GM12865 (cell line): ENCODE data around the gene ANKRD40.

Experiments
- DNase-seq: peaks from one replicate; pipeline ENCODE4 v3.0.0; 2010; ENCODE audit warnings: low read depth
- H3K4me3 ChIP-seq: 2 replicates; pipeline ENCODE4 v1.5.1; 2011; ENCODE audit warnings: mild to moderate bottlenecking, low read depth, low read length, control low read depth
- TF ChIP-seq, protein P1 (sequence below): IDR thresholded peaks from 2 replicates; pipeline ENCODE4 v1.5.1; 2011; ENCODE audit warnings: low read length, control low read depth, low read depth, inconsistent platforms; ENCODE audit not compliant: insufficient read depth; ENCODE audit errors: missing control alignments

The ANKRD40 gene

GRCh38 chr17:50667259-50668024 is 40.3 kb downstream of the ANKRD40 start:
- no peak for DNase-seq
- TF ChIP-seq, protein P1, sequence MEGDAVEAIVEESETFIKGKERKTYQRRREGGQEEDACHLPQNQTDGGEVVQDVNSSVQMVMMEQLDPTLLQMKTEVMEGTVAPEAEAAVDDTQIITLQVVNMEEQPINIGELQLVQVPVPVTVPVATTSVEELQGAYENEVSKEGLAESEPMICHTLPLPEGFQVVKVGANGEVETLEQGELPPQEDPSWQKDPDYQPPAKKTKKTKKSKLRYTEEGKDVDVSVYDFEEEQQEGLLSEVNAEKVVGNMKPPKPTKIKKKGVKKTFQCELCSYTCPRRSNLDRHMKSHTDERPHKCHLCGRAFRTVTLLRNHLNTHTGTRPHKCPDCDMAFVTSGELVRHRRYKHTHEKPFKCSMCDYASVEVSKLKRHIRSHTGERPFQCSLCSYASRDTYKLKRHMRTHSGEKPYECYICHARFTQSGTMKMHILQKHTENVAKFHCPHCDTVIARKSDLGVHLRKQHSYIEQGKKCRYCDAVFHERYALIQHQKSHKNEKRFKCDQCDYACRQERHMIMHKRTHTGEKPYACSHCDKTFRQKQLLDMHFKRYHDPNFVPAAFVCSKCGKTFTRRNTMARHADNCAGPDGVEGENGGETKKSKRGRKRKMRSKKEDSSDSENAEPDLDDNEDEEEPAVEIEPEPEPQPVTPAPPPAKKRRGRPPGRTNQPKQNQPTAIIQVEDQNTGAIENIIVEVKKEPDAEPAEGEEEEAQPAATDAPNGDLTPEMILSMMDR, result no peak
- no peak overlapping the region for H3K4me3 ChIP-seq

- TF ChIP-seq, protein P1, result no peak
- no peak overlapping the region for H3K4me3 ChIP-seq
- DNase-seq, result no peak
These were observed 41.4 kb downstream of the ANKRD40 start for GRCh38 chr17:50666316-50666715.

- no peak overlapping the region for H3K4me3 ChIP-seq
- no peak for DNase-seq
- TF ChIP-seq, protein P1, result no peak
These were observed 41.9 kb downstream of the ANKRD40 start for GRCh38 chr17:50665838-50666237.

DNA sequence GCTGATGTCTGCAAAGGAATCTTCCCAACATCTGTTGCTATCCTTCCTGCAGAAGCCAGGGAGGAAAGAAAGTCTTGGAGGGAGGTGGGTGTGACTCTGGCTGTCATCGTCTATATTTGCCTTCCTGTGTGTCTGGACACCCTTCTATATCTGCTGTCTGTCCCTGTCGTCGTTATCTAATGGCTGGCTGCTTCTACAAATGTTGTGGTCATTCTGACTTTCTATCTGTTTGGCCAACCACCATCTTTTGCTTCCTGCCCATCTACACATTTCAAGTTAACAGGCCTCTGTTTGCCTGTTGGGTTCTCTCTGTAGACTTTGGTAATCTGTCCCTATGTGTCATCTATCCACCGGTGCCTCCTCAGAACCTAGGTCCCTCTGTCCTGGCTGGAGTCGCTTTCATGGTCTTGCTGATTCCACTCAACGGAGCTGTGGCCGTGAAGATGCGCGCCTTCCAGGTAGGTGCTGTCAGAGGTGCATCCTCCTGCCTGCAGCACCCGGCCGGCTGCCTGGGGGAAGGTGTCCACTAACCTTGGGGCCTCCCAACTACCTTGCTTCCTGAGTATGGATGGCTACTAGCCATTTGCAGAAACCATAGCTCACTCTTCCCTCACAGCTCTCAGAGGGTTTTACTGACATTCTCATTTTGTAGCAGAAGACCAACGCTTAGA is 42.8 kb downstream of the ANKRD40 start:
- no peak overlapping the region for H3K4me3 ChIP-seq
- TF ChIP-seq, protein P1, result no peak
- DNase-seq, result no peak

DNA sequence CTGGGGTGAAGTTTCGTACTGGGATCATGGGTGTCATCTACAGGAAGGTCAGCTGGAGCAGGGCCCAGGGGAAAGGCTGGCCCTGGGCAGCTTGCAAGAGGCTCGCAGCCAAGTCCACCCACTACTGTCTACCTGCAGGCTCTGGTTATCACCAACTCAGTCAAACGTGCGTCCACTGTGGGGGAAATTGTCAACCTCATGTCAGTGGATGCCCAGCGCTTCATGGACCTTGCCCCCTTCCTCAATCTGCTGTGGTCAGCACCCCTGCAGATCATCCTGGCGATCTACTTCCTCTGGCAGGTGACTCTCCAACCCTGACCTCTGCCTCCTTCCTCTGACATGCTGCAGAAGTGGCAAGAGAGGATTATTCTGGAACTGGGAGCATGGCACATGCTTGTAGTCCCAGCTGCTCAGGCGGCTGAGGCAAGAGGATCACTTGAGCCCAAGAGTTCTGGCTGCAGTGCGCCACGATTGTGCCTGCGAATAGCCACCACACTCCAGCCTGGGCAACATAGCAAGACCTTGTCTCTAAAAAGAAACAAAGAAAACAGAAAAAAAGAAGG is 43.8 kb downstream of the ANKRD40 start:
- no peak overlapping the region for H3K4me3 ChIP-seq
- TF ChIP-seq, protein P1, result no peak
- no peak for DNase-seq

- DNase-seq, result no peak
- no peak overlapping the region for H3K4me3 ChIP-seq
- TF ChIP-seq, protein P1, result no peak
These were observed 45.0 kb downstream of the ANKRD40 start for GRCh38 chr17:50662632-50663225.
